SK-N-SH (cell line): ENCODE measurements around the gene BMP2. TPM values are rescaled to one million over a fixed set of nuclear protein-coding genes. Genes with fewer than 3 reads are reported as not detected.

Source experiments
- CTCF ChIA-PET: fragments of 300-600, 350-600 bp; formaldehyde crosslinking; extraction: SDS; loops from one replicate; lab custom pipeline; 2021; lab: Yijun Ruan, JAX
- POLR2A ChIA-PET: fragments of 350-600 bp; sonication (Branson Sonifier 250); formaldehyde crosslinking; extraction: SDS; loops from one replicate; lab custom pipeline; 2020; ENCODE audit warnings: antibody characterized with exemption, inconsistent platforms; lab: Yijun Ruan, JAX
- DNase-seq: peaks from one replicate; pipeline ENCODE4 v3.0.0; 2012
- H2AFZ ChIP-seq: fragments of 200-600 bp; sonication (generic); 2 replicates; pipeline ENCODE4 v1.8.1; 2016; ENCODE audit warnings: antibody characterized with exemption, mild to moderate bottlenecking, low read depth
- H3F3A ChIP-seq: fragments of 200-600 bp; sonication (generic); replicated peaks from 2 replicates; pipeline ENCODE3; 2016; ENCODE audit warnings: antibody characterized with exemption, mild to moderate bottlenecking; ENCODE audit not compliant: insufficient read depth
- H3K27ac ChIP-seq, 2 experiments: fragments of 200-500 bp in 1 of 2; fragments of 200-600 bp in 1 of 2; sonication (Bioruptor generic) in 1 of 2; sonication (generic), shearing (Covaris generic) in 1 of 2; 2 replicates each; pipeline versions ENCODE4 v1.5.1 to v1.6.1; 2014 to 2016; ENCODE audit warnings: low read depth in 2 of 2, inconsistent platforms in 1 of 2, low read length in 1 of 2, mild to moderate bottlenecking in 1 of 2, mixed read lengths in 1 of 2
- H3K27me3 ChIP-seq: fragments of 200-600 bp; sonication (generic), shearing (Covaris generic); 2 replicates; pipeline ENCODE4 v1.6.1; 2016; ENCODE audit warnings: mixed run types; ENCODE audit not compliant: insufficient read depth
- H3K36me3 ChIP-seq, 2 experiments: fragments of 200-500 bp in 1 of 2; fragments of 200-600 bp in 1 of 2; sonication (Bioruptor generic) in 1 of 2; sonication (generic) in 1 of 2; replicated peaks in 1 of 2; 2 replicates each; pipeline versions ENCODE3 to v1.5.1; 2014 to 2016; ENCODE audit warnings: low read length in 1 of 2, mild to moderate bottlenecking in 1 of 2; ENCODE audit not compliant: insufficient read depth in 2 of 2, control insufficient read depth in 1 of 2
- H3K4me1 ChIP-seq, 2 experiments: fragments of 200-500 bp in 1 of 2; fragments of 200-600 bp in 1 of 2; sonication (Bioruptor generic) in 1 of 2; sonication (generic), shearing (Covaris generic) in 1 of 2; 2 replicates each; pipeline versions ENCODE4 v1.5.1 to v1.6.1; 2014 to 2016; ENCODE audit warnings: low read depth in 1 of 2, low read length in 1 of 2, mixed run types in 1 of 2; ENCODE audit not compliant: insufficient read depth in 2 of 2, control insufficient read depth in 1 of 2
- H3K4me2 ChIP-seq: fragments of 200-600 bp; sonication (generic), shearing (Covaris generic); 2 replicates; pipeline ENCODE4 v1.6.1; 2017; ENCODE audit warnings: mixed run types
- H3K4me3 ChIP-seq, 2 experiments: fragments of 200-500 bp in 1 of 2; fragments of 200-600 bp in 1 of 2; sonication (Bioruptor generic) in 1 of 2; sonication (generic), shearing (Covaris generic) in 1 of 2; 2 replicates each; pipeline versions ENCODE4 v1.5.1 to v1.8.1; 2014 to 2016; ENCODE audit warnings: low read depth in 2 of 2, inconsistent platforms in 1 of 2, low read length in 1 of 2, mild to moderate bottlenecking in 1 of 2, mixed read lengths in 1 of 2, moderate library complexity in 1 of 2
- H3K79me2 ChIP-seq: fragments of 200-600 bp; sonication (generic); 2 replicates; pipeline ENCODE4 v1.8.1; 2017; ENCODE audit warnings: mild to moderate bottlenecking; ENCODE audit not compliant: insufficient read depth
- H3K9ac ChIP-seq: fragments of 200-600 bp; sonication (generic); 2 replicates; pipeline ENCODE4 v1.6.1; 2017; ENCODE audit warnings: mixed run types
- H3K9me2 ChIP-seq: fragments of 200-600 bp; sonication (generic); 2 replicates; pipeline ENCODE4 v1.6.1; 2017; ENCODE audit warnings: mixed run types
- H3K9me3 ChIP-seq: fragments of 200-600 bp; sonication (generic); 2 replicates; pipeline ENCODE4 v1.6.1; 2017; ENCODE audit warnings: mixed run types, mild to moderate bottlenecking, moderate library complexity
- H4K20me1 ChIP-seq: fragments of 200-600 bp; sonication (generic); 2 replicates; pipeline ENCODE4 v1.6.1; 2017; ENCODE audit warnings: mild to moderate bottlenecking, mixed run types; ENCODE audit not compliant: insufficient read depth
- CHD2 ChIP-seq: fragments of 150-350 bp; IDR thresholded peaks from 2 replicates; pipeline ENCODE4 v1.6.1; 2018; ENCODE audit warnings: low read length; ENCODE audit not compliant: partially characterized antibody
- CTCF ChIP-seq: fragments of 200-600 bp; sonication (generic); IDR thresholded peaks from 2 replicates; pipeline ENCODE4 v1.6.1; 2017; ENCODE audit warnings: antibody characterized with exemption, mild to moderate bottlenecking, moderate library complexity
- ELF1 ChIP-seq: IDR thresholded peaks from 2 replicates; pipeline ENCODE4 v1.4.0; 2012
- EP300 ChIP-seq, 2 experiments: IDR thresholded peaks; 2 replicates each; pipeline versions ENCODE4 v1.4.0 to v1.6.1; 2012; ENCODE audit warnings: borderline replicate concordance in 1 of 2, low read depth in 1 of 2, low read length in 1 of 2
- EZH2phosphoT487 ChIP-seq: fragments of 200-600 bp; sonication (generic); IDR thresholded peaks from 2 replicates; pipeline ENCODE4 v1.6.1; 2017; ENCODE audit warnings: low read depth, mixed run types, mild to moderate bottlenecking, antibody characterized with exemption, moderate library complexity, borderline replicate concordance
- FOSL2 ChIP-seq: IDR thresholded peaks from 2 replicates; pipeline ENCODE4 v1.4.0; 2012; ENCODE audit warnings: low read depth, mild to moderate bottlenecking, moderate library complexity, borderline replicate concordance
- FOXJ3 ChIP-seq: sonication (generic); formaldehyde crosslinking; IDR thresholded peaks from 2 replicates; pipeline ENCODE4 v1.5.1; 2020; ENCODE audit warnings: mild to moderate bottlenecking, missing genetic modification reagents
- GATA2 ChIP-seq: sonication (generic); formaldehyde crosslinking; IDR thresholded peaks from 2 replicates; pipeline ENCODE4 v1.5.0; 2020; ENCODE audit warnings: mild to moderate bottlenecking, missing genetic modification reagents
- IRF3 ChIP-seq: fragments of 150-350 bp; IDR thresholded peaks from 2 replicates; pipeline ENCODE4 v1.6.1; 2016; ENCODE audit warnings: mild to moderate bottlenecking, low read depth, low read length
- MEF2A ChIP-seq: IDR thresholded peaks from 2 replicates; pipeline ENCODE4 v1.4.0; 2012; ENCODE audit warnings: low read depth, borderline replicate concordance
- PBX3 ChIP-seq: IDR thresholded peaks from 2 replicates; pipeline ENCODE4; 2012
- POLR2AphosphoS5 ChIP-seq: IDR thresholded peaks from 2 replicates; pipeline ENCODE4 v1.6.1; 2012; ENCODE audit warnings: low read depth, low read length
- RXRA ChIP-seq: IDR thresholded peaks from 2 replicates; pipeline ENCODE4 v1.4.0; 2012; ENCODE audit warnings: low read depth, mild to moderate bottlenecking, borderline replicate concordance
- TEAD4 ChIP-seq: IDR thresholded peaks from 2 replicates; pipeline ENCODE4 v1.4.0; 2012; ENCODE audit warnings: mild to moderate bottlenecking, borderline replicate concordance; ENCODE audit not compliant: insufficient read depth
- USF1 ChIP-seq: IDR thresholded peaks from 2 replicates; pipeline ENCODE4 v1.4.0; 2012; ENCODE audit warnings: low read depth, borderline replicate concordance
- YY1 ChIP-seq: IDR thresholded peaks from 2 replicates; pipeline ENCODE4 v1.4.0; 2012; ENCODE audit warnings: low read depth, mild to moderate bottlenecking
- ZBTB33 ChIP-seq: IDR thresholded peaks from 2 replicates; pipeline ENCODE4 v1.4.0; 2012; ENCODE audit warnings: low read depth, borderline replicate concordance
- WGBS: methylation state at CpG from one replicate; pipeline ENCODE4 v1.1.6; 2017; ENCODE audit warnings: low lambda C conversion rate; 5-methylcytosine and 5-hydroxymethylcytosine counted together
- polyA plus RNA-seq, 3 experiments: library from polyadenylated mRNA; depleted of rRNA; stranded (reverse); fragments of >200 nt; gene quantifications; 2 replicates each; pipeline ENCODE4 v1.2.3, GENCODE V29; 2012
- TF ChIP-seq, protein P1 (sequence below): fragments of 150-350 bp; IDR thresholded peaks from 2 replicates; pipeline ENCODE4 v1.6.1; 2017; ENCODE audit warnings: antibody characterized with exemption, low read length, low read depth, borderline replicate concordance

BMP2 gene
- polyA plus RNA-seq, 1 of the 3 experiments (the other 2 are of a cell fraction), result 0.25 TPM

DNA sequence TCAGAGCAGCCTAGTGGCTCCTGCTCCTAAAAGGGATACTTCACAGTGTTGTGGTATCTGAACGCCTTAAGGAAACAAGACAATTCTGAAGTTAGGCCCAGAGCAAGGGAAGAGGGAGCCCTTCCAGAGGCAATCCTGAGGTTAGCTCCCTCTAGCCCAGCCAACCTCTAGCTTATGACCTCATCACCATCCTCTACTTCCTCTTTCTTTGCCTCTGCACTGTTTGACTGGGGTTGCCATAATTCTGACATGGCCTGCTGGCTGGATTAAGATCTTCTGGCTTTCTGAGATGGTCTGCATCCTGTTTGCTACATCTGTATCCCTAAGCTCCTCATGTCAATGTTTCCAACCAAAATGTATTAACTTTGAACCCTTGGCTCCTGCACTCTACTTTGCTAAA lies 23.3 kb upstream of the BMP2 start (continued):
- TF ChIP-seq TEAD4, result no peak

- no peaks in the 10 kb centered on the region for H3K9me2 ChIP-seq
- no peak for DNase-seq
- 22% methylated on average over 4 of the region's 4 CpGs for WGBS
- H3K4me3 ChIP-seq, result no peak overlapping the region
- H3K4me1 ChIP-seq, result no peaks in the 10 kb centered on the region
- ChIA-PET CTCF (interaction anchor here (2.1 kb wide), 1 partner anchor 21 kb away, joined by 6 read pairs; no protein-coding TSS in a partner anchor), POLR2A (no interaction called here)
- H3K27ac ChIP-seq, result no peak overlapping the region
- no peaks in the 10 kb centered on the region for H3K9me3 ChIP-seq
- H4K20me1 ChIP-seq, result no peaks in the 10 kb centered on the region
- TF ChIP-seq FOSL2, result no peak
- no peak for TF ChIP-seq RXRA
- no peak for TF ChIP-seq ELF1
- TF ChIP-seq MEF2A, result no peak
- no peak for TF ChIP-seq YY1
- TF ChIP-seq, protein P1, sequence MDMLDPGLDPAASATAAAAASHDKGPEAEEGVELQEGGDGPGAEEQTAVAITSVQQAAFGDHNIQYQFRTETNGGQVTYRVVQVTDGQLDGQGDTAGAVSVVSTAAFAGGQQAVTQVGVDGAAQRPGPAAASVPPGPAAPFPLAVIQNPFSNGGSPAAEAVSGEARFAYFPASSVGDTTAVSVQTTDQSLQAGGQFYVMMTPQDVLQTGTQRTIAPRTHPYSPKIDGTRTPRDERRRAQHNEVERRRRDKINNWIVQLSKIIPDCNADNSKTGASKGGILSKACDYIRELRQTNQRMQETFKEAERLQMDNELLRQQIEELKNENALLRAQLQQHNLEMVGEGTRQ, result no peak
- TF ChIP-seq EP300 (IDR thresholded peaks at IDR 0.05; ENCODE audit: borderline replicate concordance in 1 of 2, low read depth in 1 of 2, low read length in 1 of 2), result no peak
- no peak for TF ChIP-seq IRF3
- TF ChIP-seq CTCF, result no peak
- TF ChIP-seq FOXJ3 (CRISPR knock-in tag), result no peak
- no peak for TF ChIP-seq ZBTB33
- TF ChIP-seq PBX3, result no peak
- TF ChIP-seq POLR2AphosphoS5, result no peak
- no peak for TF ChIP-seq GATA2 (CRISPR knock-in tag)
- TF ChIP-seq EZH2phosphoT487, result no peak
- no peak for TF ChIP-seq CHD2
- TF ChIP-seq USF1, result no peak
- TF ChIP-seq, all 33 proteins: peak for 0
- Histone ChIP-seq H3K4me2 (no peak overlapping the region), H3K36me3 (no peaks in the 10 kb centered on the region), H2AFZ (no peak overlapping the region), H3K79me2 (no peaks in the 10 kb centered on the region), H3K9ac (no peak overlapping the region), H3K27me3 (no peaks in the 10 kb centered on the region), H3F3A (no peaks in the 10 kb centered on the region)
These were observed 22.7 kb upstream of the BMP2 start for GRCh38 chr20:6744805-6745204.
